Esophagus muscularis mucosa (tissue), 4 donors: Measurements from ENCODE around the gene CENPO. TPM values are rescaled to one million over a fixed set of nuclear protein-coding genes. Genes with fewer than 3 reads are reported as not detected.

Experiments
- DNase-seq: peaks from one replicate; pipeline ENCODE4 v3.0.0-alpha.2; 2017; ENCODE audit errors: extremely low spot score
- H3K27ac ChIP-seq, 4 donors: fragments of 200-600 bp; sonication (generic); replicated peaks in 1 of 4; 1 replicate in 3 of 4; 2 replicates in 1 of 4; pipeline ENCODE4 v1.5.1; 2016 to 2019; ENCODE audit warnings: mild to moderate bottlenecking in 1 of 4
- H3K27me3 ChIP-seq, 4 donors: fragments of 200-600 bp; sonication (generic); one replicate each; pipeline versions ENCODE4 v1.5.1 to v1.6.0; 2016 to 2019
- H3K36me3 ChIP-seq, 4 donors: fragments of 200-600 bp; sonication (generic); one replicate each; pipeline ENCODE4 v1.5.1; 2016 to 2019
- H3K4me1 ChIP-seq, 4 donors: fragments of 200-600 bp; sonication (generic); one replicate each; pipeline ENCODE4 v1.5.1; 2016 to 2019
- H3K4me3 ChIP-seq, 4 donors: fragments of 200-600 bp; sonication (generic); 1 replicate in 2 of 4; 2 replicates in 2 of 4; pipeline ENCODE4 v1.5.1; 2016 to 2019; ENCODE audit warnings: mild to moderate bottlenecking in 4 of 4, moderate library complexity in 1 of 4
- H3K9me3 ChIP-seq, 4 donors: fragments of 200-600 bp; sonication (generic); 1 replicate in 3 of 4; 2 replicates in 1 of 4; pipeline ENCODE4 v1.5.1; 2016 to 2019
- EP300 ChIP-seq: sonication (generic); formaldehyde crosslinking; IDR thresholded peaks from one replicate; pipeline ENCODE4 v1.6.1; 2017; ENCODE audit warnings: antibody characterized with exemption
- POLR2A ChIP-seq: fragments of 450-650 bp; IDR thresholded peaks from one replicate; pipeline ENCODE4 v1.6.1; 2017; ENCODE audit warnings: antibody characterized with exemption, moderate library complexity, mild to moderate bottlenecking, low read depth
- POLR2AphosphoS5 ChIP-seq, 2 donors: sonication (generic); formaldehyde crosslinking; IDR thresholded peaks; one replicate each; pipeline ENCODE4 v1.6.1; 2017; ENCODE audit warnings: antibody characterized with exemption in 2 of 2
- WGBS: methylation state at CpG from one replicate; pipeline ENCODE4 v1.1.5; 2018; 5-methylcytosine and 5-hydroxymethylcytosine counted together
- intact Hi-C: fragments of 100-400 bp; cut with DNase I; formaldehyde crosslinking; loops from one replicate; pipeline ENCODE4 v1.15.1; 2023
- total RNA-seq, 4 donors: library from RNA; depleted of rRNA; stranded (reverse); fragments of >200 nt; gene quantifications; one replicate each; pipeline versions ENCODE4 v1.1.0 to v1.2.1, GENCODE V29; 2016
- TF ChIP-seq, protein P1 (sequence below), 3 experiments: fragments of 200-600 bp in 2 of 3; fragments of 450-650 bp in 1 of 3; sonication (generic) in 2 of 3; IDR thresholded peaks; one replicate each; pipeline ENCODE4 v1.5.1; 2017 to 2019; ENCODE audit warnings: antibody characterized with exemption in 3 of 3, mild to moderate bottlenecking in 2 of 3, moderate library complexity in 1 of 3

Gene CENPO
- total RNA-seq, 4 donors from 2014 or later: 1.2 to 2.7 (median 1.4) TPM

DNA sequence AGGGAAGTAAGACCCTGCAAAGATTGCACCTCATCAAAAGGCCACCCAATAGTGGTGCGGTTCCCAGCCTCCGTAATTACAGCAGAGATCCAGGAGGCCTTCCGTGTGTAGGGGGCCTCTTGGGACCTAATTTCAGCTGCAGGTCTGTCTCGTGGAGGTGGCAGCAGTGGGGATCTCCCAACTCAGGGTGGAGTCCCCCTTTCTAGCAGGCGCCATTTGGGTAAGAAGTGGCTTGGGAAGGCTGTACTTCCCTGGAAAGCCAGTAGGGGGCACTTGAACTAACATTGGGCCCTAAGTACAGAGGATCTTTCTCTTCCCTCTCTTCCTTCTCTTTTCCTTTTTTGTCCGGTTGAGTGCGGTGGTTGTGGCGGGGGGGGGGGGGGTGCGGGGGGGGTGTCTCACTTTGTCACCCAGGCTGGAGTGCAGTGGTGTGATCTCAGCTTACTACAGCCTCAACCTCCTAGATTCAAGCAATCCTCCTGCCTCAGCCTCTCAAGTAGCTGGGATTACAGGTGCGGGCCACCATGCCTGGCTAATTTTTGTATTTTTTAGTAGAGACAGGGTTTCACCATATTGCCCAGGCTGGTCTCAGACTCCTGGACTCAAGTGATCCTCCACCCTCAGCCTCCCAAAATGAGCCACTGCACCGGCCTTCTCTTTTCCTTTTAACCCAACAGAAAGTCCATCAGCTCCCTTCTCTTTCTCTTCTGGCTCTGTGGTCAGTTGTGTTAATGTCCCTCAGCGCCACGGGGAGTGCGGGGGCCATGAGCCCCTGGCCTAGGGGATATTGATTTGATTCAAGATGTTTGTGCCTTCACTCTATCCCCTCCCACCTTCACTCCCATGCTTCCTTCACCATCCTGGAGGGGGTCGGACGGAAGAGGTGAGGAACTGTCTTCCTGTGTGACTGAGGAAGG is 32.0 kb downstream of the CENPO start:
- WGBS: 83% methylated on average over 16 of the region's 16 CpGs
- no peaks in the 10 kb centered on the region for H3K9me3 ChIP-seq
- no peak overlapping the region for H3K4me3 ChIP-seq
- peaks cover 2 to 42% (median 24%) of the 10 kb centered on the region in 4 donors for H3K36me3 ChIP-seq
- intact Hi-C loops: no loop called here
- H3K27me3 ChIP-seq: no peaks in the 10 kb centered on the region
- H3K4me1 ChIP-seq: peaks cover 8 to 11% (median 10%) of the 10 kb centered on the region in 4 donors
- TF ChIP-seq POLR2A (no peak), POLR2AphosphoS5 (IDR thresholded peaks at IDR 0.05) (no peak), EP300 (no peak)
- TF ChIP-seq, protein P1, sequence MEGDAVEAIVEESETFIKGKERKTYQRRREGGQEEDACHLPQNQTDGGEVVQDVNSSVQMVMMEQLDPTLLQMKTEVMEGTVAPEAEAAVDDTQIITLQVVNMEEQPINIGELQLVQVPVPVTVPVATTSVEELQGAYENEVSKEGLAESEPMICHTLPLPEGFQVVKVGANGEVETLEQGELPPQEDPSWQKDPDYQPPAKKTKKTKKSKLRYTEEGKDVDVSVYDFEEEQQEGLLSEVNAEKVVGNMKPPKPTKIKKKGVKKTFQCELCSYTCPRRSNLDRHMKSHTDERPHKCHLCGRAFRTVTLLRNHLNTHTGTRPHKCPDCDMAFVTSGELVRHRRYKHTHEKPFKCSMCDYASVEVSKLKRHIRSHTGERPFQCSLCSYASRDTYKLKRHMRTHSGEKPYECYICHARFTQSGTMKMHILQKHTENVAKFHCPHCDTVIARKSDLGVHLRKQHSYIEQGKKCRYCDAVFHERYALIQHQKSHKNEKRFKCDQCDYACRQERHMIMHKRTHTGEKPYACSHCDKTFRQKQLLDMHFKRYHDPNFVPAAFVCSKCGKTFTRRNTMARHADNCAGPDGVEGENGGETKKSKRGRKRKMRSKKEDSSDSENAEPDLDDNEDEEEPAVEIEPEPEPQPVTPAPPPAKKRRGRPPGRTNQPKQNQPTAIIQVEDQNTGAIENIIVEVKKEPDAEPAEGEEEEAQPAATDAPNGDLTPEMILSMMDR (IDR thresholded peaks at IDR 0.05): peak; percentile 10 to 51 (median 21)
- DNase-seq: no peak
- H3K27ac ChIP-seq: no peak overlapping the region

DNA sequence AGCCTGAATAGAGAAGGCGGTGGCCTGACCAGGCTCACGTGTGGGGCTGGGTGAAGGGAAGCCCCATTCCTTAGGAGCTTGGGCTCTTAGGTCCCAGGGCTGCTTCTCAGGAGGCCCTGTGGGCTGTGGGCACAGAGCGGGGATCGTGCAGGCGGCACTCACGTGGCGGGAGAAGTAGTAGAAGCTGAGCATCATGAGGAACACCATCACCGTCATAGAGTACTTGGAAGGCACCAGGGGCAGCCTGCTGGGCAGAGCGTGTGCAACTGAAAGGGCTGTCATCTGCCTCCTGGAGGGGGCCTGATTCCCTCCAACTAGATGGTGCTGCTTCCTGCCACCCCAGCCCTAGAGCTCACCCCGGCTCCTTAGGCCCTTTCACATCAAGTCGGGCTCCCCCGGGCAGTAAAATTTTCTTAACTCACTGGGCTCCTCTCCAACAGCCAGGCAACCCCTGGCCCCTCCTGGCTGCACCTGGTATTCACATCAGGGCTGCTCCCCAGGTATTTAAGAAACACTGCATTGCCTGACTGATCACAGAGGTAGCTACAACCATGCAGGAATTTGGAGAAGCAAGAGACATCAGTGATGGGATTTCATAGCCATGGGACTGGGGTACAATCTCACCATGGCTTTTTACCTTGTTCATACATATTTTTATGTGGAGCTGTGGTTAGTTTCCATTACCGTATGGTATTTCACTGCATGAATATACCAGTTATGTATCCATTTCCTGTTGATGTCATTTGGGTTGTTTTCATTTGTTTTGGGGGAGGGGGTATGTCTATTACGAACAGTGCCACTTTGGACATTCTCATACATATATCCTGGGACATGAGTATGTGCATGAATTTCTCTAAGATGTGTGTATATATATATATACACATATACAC is 32.9 kb downstream of the CENPO start:
- no peak for DNase-seq
- Histone ChIP-seq H3K4me1 (peaks cover 8 to 11% (median 10%) of the 10 kb centered on the region in 4 donors), H3K27me3 (no peaks in the 10 kb centered on the region), H3K27ac (no peak overlapping the region), H3K36me3 (peaks cover 0 to 39% (median 19%) of the 10 kb centered on the region in 4 donors), H3K4me3 (no peak overlapping the region), H3K9me3 (no peaks in the 10 kb centered on the region)
- no peak for TF ChIP-seq POLR2AphosphoS5 (IDR thresholded peaks at IDR 0.05)
- TF ChIP-seq EP300: no peak
- TF ChIP-seq, protein P1 (IDR thresholded peaks at IDR 0.05): no peak
- TF ChIP-seq POLR2A: no peak
- WGBS: 90% methylated on average over 14 of the region's 14 CpGs
- intact Hi-C loops: no loop called here

DNA sequence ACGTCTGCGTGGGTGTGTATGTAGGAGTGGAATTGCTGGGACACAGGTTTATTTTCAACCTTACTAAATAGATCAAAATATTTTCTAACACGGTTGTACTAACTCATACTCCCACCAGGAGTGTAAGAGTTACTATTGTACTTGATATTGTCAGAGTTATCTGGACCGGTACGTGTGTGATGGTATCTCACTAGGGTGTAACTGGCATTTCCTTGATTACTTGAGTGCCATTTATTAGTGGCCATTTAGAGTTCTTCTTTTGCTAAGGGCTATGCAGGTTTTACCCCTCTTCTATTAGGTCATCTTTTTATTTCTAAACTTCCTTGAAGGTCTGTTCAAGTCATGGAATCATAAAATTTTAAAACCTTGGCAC is 33.5 kb downstream of the CENPO start:
- intact Hi-C loops: no loop called here
- no peak overlapping the region for H3K4me3 ChIP-seq
- TF ChIP-seq POLR2AphosphoS5 (IDR thresholded peaks at IDR 0.05) (no peak), POLR2A (no peak), EP300 (no peak)
- TF ChIP-seq, protein P1 (IDR thresholded peaks at IDR 0.05): no peak
- no peak overlapping the region for H3K27ac ChIP-seq
- H3K4me1 ChIP-seq: peaks cover 8 to 11% (median 10%) of the 10 kb centered on the region in 4 donors
- peaks cover 0 to 32% (median 13%) of the 10 kb centered on the region in 4 donors for H3K36me3 ChIP-seq
- 76% methylated on average over 5 of the region's 5 CpGs for WGBS
- H3K27me3 ChIP-seq: no peaks in the 10 kb centered on the region
- no peak for DNase-seq
- no peaks in the 10 kb centered on the region for H3K9me3 ChIP-seq

DNA sequence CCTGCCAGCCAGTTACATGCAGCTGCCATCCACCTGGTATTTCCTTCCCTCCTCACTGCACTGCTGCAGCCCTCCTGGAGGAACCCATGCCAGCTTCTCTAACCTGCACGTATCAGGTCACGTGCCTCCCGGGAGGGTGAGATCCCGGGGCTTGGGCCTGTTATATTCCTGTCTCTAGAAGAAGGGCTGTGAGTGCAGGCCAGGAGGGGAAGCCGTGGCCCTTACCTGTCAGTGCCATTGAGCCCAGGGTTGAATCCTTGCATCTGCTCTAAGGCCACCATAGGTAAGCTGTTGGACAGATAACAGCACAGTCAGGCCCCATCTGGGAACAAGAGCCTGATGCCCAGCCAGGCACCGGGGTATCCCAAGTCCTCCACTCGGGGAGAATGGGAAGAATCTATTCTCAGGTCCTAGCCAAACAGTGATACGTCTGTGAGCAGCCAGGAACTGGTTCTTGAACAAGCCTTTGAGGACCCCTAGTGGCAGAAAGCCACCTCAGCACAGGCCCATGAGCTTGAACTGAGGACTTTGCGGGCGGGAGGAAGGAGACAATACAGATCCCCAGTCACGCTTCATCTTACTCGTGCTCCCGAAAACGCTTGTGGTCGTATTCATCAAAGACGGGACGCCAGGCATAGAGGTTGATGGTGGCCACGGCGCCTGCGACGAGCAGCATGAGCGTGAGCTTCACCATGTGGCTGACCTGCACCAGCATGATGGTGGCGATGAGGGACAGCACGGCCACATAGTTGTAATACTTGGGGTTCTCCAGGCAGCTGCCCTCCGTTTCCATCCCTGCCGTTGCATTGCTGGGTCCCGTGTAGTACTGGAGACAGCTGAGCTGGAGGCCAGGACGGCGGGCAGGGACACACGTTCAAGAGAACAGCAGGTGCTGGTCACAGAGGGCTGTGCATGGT is 34.4 kb downstream of the CENPO start:
- no peak for DNase-seq
- 62% methylated on average over 10 of the region's 30 CpGs for WGBS
- intact Hi-C loops: loop anchor here (1.0 kb wide), 1 partner anchor 418 kb away; no protein-coding TSS in a partner anchor
- H3K4me1 ChIP-seq: peaks cover 8 to 11% (median 10%) of the 10 kb centered on the region in 4 donors
- H3K4me3 ChIP-seq: no peak overlapping the region
- peaks cover 0 to 24% (median 6%) of the 10 kb centered on the region in 4 donors for H3K36me3 ChIP-seq
- H3K27me3 ChIP-seq: no peaks in the 10 kb centered on the region
- H3K27ac ChIP-seq: no peak overlapping the region
- TF ChIP-seq, protein P1 (IDR thresholded peaks at IDR 0.05): peak; percentile 81 to 88 (median 83)
- TF ChIP-seq EP300: no peak
- peak in 1 of 2 donors; percentile 28 for TF ChIP-seq POLR2AphosphoS5 (IDR thresholded peaks at IDR 0.05)
- no peak for TF ChIP-seq POLR2A
- H3K9me3 ChIP-seq: no peaks in the 10 kb centered on the region
